CD1c-positive myeloid dendritic cell (primary cell): ENCODE measurements around the gene PTH1R.

Experiments
- DNase-seq: peaks from one replicate; pipeline ENCODE4 v3.0.0-alpha.2; 2016; ENCODE audit errors: extremely low spot score

The PTH1R gene

DNA sequence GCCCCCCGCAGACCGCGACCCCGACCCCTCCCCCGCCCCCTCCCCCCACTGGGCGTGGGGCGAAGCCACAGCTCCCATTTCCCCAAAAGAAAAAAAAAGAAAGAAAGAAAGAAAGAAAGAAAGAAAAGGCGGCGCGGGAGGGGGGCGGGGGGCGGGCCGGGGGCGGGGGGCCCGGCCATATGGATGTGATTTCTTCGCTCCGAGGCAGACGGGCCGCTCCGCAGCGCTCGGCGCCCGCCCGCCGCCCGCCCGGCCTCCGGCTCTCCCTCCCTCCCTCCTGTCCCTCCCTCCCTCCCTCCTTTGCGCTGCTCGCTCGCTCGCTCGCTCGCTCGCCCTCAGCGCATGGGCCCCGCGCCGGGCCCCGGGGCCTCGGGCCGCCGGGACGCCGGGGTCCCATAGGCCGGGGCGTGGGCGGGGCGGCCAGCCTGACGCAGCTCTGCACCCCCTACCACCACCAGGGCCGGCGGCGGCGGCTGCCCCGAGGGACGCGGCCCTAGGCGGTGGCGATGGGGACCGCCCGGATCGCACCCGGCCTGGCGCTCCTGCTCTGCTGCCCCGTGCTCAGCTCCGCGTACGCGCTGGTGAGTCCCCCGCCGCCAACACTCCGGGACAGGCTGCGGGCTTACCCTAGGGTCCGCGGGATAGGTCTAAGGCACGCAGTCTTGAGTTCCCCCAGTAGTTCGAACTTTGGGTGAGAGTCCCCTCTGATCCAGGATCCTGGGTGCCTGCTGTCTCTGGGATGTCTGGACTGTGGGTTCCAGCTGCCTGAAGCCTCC is 5.7 kb downstream of the PTH1R start:
- no peak for DNase-seq

GRCh38 chr3:46883830-46884185 is 6.3 kb downstream of the PTH1R start:
- DNase-seq: no peak

GRCh38 chr3:46884427-46884826 is 6.9 kb downstream of the PTH1R start:
- no peak for DNase-seq

DNA sequence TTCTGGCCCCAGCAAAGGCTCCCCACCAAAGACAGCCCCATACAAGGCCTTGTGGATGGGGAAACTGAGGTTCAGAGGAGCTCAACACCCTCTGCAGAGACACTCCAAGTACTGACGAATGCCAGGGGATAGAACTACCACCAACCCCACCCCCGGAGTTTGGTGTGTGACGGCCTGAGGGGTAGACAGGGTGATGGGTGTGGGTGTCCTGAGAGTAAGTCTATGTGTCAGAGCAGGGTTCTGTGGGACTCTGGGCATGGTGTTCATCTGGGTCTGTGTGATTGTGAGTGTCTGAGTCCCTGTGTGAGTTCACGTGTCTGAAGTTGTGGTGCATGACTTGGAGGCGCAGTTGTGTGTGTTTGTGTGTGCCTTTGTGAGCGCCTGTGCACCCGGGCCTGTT is 7.4 kb downstream of the PTH1R start:
- no peak for DNase-seq

DNA sequence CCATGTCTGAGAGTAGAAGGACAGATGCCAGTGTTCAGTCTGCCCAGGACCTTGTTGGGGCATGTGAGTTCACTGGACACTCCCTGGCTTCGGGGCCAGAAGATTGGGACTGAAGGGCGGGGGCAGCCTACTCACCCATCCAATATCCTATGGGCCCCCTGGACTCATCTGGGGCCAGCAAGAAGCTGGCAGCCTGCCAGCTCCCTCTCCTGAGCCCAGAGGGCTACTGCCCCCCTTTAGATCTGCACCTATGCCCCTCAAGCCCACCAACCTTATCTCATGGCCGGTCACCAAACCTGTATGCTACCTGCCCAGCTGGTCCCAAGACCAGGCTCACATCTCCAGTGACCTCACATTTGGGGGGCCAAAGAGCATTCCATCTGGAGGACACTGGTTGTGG is 8.1 kb downstream of the PTH1R start:
- no peak for DNase-seq

DNA sequence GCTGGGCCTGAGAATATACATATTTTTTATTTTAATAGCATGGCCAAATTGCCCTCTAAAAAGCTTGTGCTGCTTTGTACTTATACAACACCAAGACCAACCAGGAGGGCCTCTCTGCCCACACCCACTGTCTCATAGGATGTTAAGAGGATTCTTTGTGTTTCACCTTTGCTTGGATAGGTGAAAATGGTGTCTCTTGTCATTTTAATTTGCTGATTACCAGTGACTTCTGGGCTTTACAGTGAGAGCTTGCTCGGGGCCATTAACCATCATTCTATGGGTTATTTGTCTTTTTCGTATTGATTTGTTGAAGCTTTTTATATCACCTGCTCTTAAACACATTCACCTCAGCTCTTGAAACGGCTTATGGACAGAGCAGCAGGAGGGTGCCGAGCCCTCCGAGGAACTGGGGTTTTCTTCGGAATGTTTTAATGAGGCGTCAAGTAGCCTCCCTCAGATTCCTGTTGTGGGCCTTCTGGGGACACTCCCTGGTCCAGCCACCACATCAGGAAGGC is 10.5 kb downstream of the PTH1R start:
- DNase-seq: no peak

GRCh38 chr3:46888705-46889104 is 11.2 kb downstream of the PTH1R start:
- no peak for DNase-seq

GRCh38 chr3:46889381-46890110 is 12.0 kb downstream of the PTH1R start:
- DNase-seq: no peak

GRCh38 chr3:46890132-46890531 is 12.6 kb downstream of the PTH1R start:
- DNase-seq: no peak

GRCh38 chr3:46891132-46891531 is 13.6 kb downstream of the PTH1R start:
- DNase-seq: no peak

DNA sequence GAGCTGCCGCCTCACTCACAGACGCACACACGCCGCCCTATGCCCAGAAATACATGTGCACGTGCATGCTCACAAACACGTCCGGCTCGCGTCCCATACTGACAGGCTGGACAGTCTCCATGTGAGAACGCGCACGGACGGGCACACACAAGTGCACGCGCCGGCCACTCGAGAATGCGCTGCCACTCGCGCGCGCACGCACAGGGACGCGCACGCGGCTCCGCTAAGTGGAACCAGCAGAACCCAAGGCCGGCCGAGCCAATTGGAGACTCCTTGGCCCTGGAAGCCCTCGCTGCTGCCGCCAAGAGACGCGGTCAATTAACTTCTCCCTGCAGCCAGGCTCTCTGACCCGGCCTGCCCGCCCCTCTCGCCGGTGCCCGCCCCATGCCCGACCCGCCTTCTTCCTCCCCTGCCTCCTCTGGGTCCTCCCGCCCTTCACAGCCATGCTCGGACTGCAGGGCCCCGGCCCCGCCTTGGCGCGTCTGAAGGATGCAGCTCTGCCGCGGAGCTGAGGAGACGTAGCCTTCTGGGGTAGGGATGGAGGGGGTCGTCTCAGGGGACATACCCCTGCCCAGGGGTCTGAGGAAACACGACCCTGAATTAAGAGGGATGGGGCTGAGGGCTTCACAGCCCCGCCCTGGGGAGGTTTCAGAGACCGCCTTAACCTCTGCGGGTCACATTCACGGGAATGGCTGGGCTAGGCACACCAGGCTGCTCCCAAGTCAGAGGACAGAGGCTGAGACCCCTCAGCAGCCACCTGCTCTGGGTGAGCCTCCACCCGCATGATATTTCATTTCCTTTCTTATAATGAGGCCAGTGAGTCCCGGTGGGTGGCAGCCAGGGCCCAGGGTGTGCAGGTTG is 15.0 kb downstream of the PTH1R start:
- peak; percentile 77 for DNase-seq

DNA sequence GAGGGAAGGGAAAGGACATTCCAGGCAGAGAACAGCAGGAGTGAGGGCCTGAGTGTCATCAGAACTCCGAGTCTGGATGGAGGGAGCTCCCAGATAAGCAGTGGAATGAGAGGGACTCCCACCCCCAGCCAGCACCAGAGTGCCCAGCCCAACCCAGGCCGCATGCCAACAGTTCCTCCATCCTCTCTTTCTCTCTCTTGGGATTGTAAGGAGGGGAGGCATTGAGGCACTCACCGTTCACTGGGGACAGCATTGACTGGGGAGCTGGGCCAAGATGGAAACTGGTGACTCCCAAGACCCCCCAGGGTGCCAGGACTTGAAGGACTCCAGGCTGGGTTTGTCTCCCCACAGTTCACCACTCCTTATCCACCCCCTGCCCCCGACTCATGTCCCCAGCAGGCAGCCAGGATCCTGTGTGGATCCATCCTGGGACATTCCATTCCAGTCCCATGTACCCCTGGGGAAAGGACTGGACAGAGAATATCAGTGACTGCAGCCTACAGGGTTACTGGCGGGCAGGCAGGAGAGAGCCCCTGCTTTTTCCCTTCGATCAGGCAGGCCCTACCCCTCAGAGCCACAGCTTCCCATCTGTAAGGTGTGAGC is 15.7 kb downstream of the PTH1R start:
- DNase-seq: no peak

DNA sequence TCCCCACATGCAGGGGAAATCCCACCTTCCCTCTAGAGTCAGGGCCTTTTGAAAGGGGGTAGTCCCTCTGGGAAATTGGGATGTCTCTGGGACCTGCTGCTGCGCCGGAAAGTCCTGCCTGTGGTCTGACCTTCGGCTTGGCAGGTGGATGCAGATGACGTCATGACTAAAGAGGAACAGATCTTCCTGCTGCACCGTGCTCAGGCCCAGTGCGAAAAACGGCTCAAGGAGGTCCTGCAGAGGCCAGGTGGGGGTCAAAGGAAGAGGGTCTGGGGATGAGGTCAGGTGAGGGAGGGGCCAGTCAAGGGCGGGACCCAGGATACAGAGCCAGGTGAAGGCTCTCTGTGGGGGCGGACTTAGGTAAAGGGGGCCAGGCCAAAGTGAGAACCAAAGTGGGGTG is 16.2 kb downstream of the PTH1R start:
- DNase-seq: no peak

GRCh38 chr3:46894256-46894655 is 16.7 kb downstream of the PTH1R start:
- DNase-seq: no peak

- DNase-seq: peak; percentile 78
Measured at GRCh38 chr3:46895204-46895660, 17.7 kb downstream of the PTH1R start.

DNA sequence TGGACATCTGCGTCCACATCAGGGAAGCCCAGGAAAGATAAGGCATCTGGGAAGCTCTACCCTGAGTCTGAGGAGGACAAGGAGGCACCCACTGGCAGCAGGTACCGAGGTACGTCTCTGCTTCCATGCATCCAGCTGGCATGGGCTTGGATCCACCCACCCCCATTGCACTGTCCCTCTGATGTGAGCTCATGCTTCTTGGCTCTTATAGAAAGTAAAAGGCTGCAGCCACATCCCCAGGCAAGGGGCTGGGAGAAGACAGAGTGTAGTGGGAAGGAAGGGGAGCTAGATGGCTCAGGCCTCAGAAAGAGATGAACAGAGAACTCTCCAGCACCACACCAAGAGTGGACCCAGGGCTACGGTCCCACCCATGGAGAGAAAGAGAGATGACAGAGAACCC is 18.2 kb downstream of the PTH1R start:
- no peak for DNase-seq

GRCh38 chr3:46896386-46896785 is 18.9 kb downstream of the PTH1R start:
- DNase-seq: no peak

GRCh38 chr3:46897031-46897430 is 19.5 kb downstream of the PTH1R start:
- no peak for DNase-seq

DNA sequence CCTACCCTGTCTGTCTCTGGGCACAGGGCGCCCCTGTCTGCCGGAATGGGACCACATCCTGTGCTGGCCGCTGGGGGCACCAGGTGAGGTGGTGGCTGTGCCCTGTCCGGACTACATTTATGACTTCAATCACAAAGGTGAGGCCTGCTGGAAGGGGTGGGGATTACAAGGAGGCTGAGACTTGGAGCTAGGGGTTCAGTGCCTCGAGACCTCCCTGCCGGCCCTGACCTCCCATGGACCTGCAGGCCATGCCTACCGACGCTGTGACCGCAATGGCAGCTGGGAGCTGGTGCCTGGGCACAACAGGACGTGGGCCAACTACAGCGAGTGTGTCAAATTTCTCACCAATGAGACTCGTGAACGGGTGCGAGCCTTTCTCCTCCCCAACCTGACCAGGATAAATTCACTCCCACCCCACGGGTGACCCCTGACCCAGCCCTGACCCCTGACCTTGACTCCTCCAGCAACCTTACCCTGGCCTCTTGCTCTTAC is 20.4 kb downstream of the PTH1R start:
- no peak for DNase-seq

- no peak for DNase-seq
Measured at GRCh38 chr3:46898321-46899150, 21.0 kb downstream of the PTH1R start.
